Adrenal gland (tissue), 12 donors: ENCODE results near the gene ZNRF1. TPM values are rescaled to one million over a fixed set of nuclear protein-coding genes. Genes with fewer than 3 reads are reported as not detected.
"Not testable (repeated sequence)": the region's sequence is repeated elsewhere in the genome, so short reads cannot be mapped to it uniquely, and the experiment has no call there.

ENCODE experiments used
- DNase-seq, 7 donors: peaks; one replicate each; pipeline ENCODE4 v3.0.0-alpha.2; 2019 to 2020
- H3K27ac ChIP-seq, 5 donors: fragments of 200-600 bp; sonication (generic) in 4 of 5; 1 replicate in 3 of 5; 2 replicates in 2 of 5; pipeline versions ENCODE4 v1.5.1 to v1.8.0; 2016 to 2020; ENCODE audit warnings: mild to moderate bottlenecking in 1 of 5
- H3K27me3 ChIP-seq: fragments of 200-600 bp; 2 replicates; pipeline ENCODE4 v1.8.0; 2021
- H3K36me3 ChIP-seq, 2 donors: fragments of 200-600 bp; replicated peaks in 1 of 2; 1 replicate in 1 of 2; 2 replicates in 1 of 2; pipeline versions ENCODE4 v1.5.1 to v1.8.0; 2018 to 2022
- H3K4me1 ChIP-seq, 2 donors: fragments of 200-600 bp; replicated peaks in 1 of 2; 1 replicate in 1 of 2; 2 replicates in 1 of 2; pipeline versions ENCODE4 v1.5.1 to v1.8.0; 2018 to 2021
- H3K4me3 ChIP-seq, 4 donors: fragments of 200-600 bp; sonication (generic) in 3 of 4; one replicate each; pipeline ENCODE4 v1.5.1; 2016 to 2018
- H3K9me3 ChIP-seq, 3 donors: fragments of 200-600 bp; sonication (generic) in 1 of 3; replicated peaks in 1 of 3; 1 replicate in 2 of 3; 2 replicates in 1 of 3; pipeline versions ENCODE4 v1.5.1 to v1.8.0; 2016 to 2021
- POLR2A ChIP-seq, 2 donors: fragments of 450-650 bp; IDR thresholded peaks; one replicate each; pipeline ENCODE4 v1.6.1; 2017; ENCODE audit warnings: antibody characterized with exemption in 2 of 2, mild to moderate bottlenecking in 2 of 2, moderate library complexity in 1 of 2
- WGBS, 4 donors: extraction: QIAGEN DNeasy Blood & Tissue Kit in 2 of 4; methylation state at CpG; one replicate each; pipeline versions ENCODE4 v1.1.5 to v1.1.7; 2013 to 2017; 5-methylcytosine and 5-hydroxymethylcytosine counted together
- intact Hi-C, 2 donors: fragments of 100-400 bp; cut with DNase I; formaldehyde crosslinking; loops; one replicate each; pipeline versions ENCODE4 v1.14.1 to v1.15.0; 2022 to 2023
- polyA plus RNA-seq, 3 donors: library from polyadenylated mRNA; stranded (reverse); fragments of 200-250 nt in 2 of 3; fragments of 350-450 nt in 1 of 3; fragmentation: Illumina TruSeq in 1 of 3; extraction: RNeasy Lipid Tissue Mini Kit (QIAGEN cat#74804) in 1 of 3; gene quantifications; one replicate each; pipeline ENCODE4 v1.2.3, GENCODE V29; 2013 to 2014
- total RNA-seq, 9 donors: library from RNA; depleted of rRNA in 4 of 9; stranded (reverse); fragments of >200 nt in 4 of 9; fragments of 120-200 nt in 1 of 9; fragmentation: NEBNext Ultra II Directional in 1 of 9; extraction: Animal tissue kit (Norgen Biotek cat#: 25700) in 1 of 9; gene quantifications; one replicate each; pipeline versions ENCODE4 v1.1.0 to v1.2.4, GENCODE V29; 2013 to 2023
- TF ChIP-seq, protein P1 (sequence below), 6 experiments: fragments of 450-650 bp in 4 of 6; fragments of 200-600 bp in 2 of 6; sonication (generic) in 1 of 6; IDR thresholded peaks; 1 replicate in 5 of 6; 2 replicates in 1 of 6; pipeline versions ENCODE4 v1.5.1 to v1.8.0; 2016 to 2021; ENCODE audit warnings: antibody characterized with exemption in 6 of 6, mild to moderate bottlenecking in 2 of 6, moderate library complexity in 1 of 6
- donor health status: healthy with polysubstance abuse.
- donor health status: Bipolar disorder and iron deficiency.
- donor health status: DM: yes; HTN: yes; CAD: no.
- donor health status: DM: no; HTN: no; CAD: no.
- donor health status: DM: no; HTN: no; CAD: no.
- donor health status: DM: yes; HTN: yes; CAD: no.

The ZNRF1 gene
- total and polyA plus RNA-seq, 12 donors = 9.9 to 29.2 (median 25.4) TPM

GRCh38 chr16:75011634-75012307, 12.9 kb downstream of the ZNRF1 start:
- intact Hi-C loops = no loop called here
- TF ChIP-seq, protein P1, sequence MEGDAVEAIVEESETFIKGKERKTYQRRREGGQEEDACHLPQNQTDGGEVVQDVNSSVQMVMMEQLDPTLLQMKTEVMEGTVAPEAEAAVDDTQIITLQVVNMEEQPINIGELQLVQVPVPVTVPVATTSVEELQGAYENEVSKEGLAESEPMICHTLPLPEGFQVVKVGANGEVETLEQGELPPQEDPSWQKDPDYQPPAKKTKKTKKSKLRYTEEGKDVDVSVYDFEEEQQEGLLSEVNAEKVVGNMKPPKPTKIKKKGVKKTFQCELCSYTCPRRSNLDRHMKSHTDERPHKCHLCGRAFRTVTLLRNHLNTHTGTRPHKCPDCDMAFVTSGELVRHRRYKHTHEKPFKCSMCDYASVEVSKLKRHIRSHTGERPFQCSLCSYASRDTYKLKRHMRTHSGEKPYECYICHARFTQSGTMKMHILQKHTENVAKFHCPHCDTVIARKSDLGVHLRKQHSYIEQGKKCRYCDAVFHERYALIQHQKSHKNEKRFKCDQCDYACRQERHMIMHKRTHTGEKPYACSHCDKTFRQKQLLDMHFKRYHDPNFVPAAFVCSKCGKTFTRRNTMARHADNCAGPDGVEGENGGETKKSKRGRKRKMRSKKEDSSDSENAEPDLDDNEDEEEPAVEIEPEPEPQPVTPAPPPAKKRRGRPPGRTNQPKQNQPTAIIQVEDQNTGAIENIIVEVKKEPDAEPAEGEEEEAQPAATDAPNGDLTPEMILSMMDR (IDR thresholded peaks at IDR 0.05) = no peak
- TF ChIP-seq POLR2A (IDR thresholded peaks at IDR 0.05) = no peak
- Histone ChIP-seq H3K4me3 (no peak overlapping the region), H3K4me1 (peaks cover 21 to 30% of the 10 kb centered on the region in 2 donors), H3K27me3 (no peaks in the 10 kb centered on the region), H3K36me3 (no peaks in the 10 kb centered on the region), H3K9me3 (no peaks in the 10 kb centered on the region), H3K27ac (peak overlapping the region in 4 of 5 donors; percentile 68 to 85 (median 81))
- peak in 4 of 7 donors; percentile 50 to 63 (median 62) for DNase-seq
- 7 to 23% (median 17%) methylated on average over 3 of the region's 3 CpGs for WGBS, 4 donors

DNA sequence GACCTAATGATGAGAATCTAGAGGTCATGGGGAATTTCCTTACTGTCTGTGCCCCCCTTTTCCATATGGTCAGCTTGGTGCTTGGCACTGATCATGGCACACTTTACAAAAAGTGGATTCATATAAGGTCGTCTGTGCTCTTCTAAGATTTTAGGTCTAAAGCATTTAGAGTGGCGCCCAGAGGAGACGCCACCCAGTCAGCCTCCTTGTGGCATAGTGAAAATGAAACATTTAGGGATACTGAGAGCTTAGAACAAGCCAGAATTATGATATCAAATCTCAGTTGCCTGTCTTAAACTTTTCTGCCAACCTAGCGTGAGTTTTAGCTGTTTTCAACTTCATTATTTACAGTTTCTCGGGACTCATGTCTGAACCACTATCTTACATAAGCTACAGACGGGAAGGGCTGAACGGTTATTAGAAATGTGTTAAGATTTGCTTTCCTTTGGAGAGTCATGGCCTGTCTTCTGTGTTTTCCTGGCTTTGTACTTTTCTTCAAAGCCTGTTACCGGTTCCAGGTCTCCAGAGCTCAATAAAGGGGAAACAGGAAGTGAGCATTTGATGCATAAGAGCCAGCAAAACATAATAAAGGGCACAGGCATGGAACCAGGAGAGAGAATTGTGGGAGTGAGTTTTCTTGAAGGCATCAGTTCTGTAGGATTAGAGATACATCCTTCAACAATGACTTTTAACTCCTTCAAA, 13.7 kb downstream of the ZNRF1 start:
- intact Hi-C loops = no loop called here
- H3K27ac ChIP-seq = peak overlapping the region; percentile 32 to 85 (median 79)
- WGBS, 4 donors = 62 to 73% (median 68%) methylated on average over 8 of the region's 8 CpGs
- no peaks in the 10 kb centered on the region for H3K9me3 ChIP-seq
- no peak for TF ChIP-seq POLR2A (IDR thresholded peaks at IDR 0.05)
- TF ChIP-seq, protein P1 (IDR thresholded peaks at IDR 0.05) = no peak
- no peaks in the 10 kb centered on the region for H3K27me3 ChIP-seq
- no peak overlapping the region for H3K4me3 ChIP-seq
- no peaks in the 10 kb centered on the region for H3K36me3 ChIP-seq
- H3K4me1 ChIP-seq = peaks cover 21 to 37% of the 10 kb centered on the region in 2 donors
- no peak for DNase-seq

DNA sequence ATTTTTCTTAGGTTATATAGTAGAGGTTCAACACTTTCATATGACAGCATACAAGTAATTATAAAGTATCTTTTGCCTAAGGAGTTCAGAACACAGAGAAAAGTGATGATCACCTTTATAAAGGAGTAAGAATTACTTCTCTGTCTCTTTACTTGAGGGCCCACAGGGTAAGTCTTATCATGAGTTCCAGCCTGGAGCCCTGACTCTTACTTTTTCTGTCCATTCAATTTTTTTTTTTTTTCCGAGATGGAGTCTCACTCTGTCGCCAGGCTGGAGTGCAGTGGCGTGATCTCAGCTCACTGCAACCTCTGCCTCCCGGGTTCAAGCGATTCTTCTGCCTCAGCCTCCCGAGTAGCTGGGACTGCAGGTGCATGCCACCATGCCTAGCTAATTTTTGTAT, 14.3 kb downstream of the ZNRF1 start:
- intact Hi-C loops, H3K27me3 ChIP-seq, DNase-seq, H3K4me3 ChIP-seq, H3K36me3 ChIP-seq, H3K9me3 ChIP-seq: not testable (repeated sequence)
- 88 to 94% (median 91%) methylated on average over 6 of the region's 6 CpGs for WGBS, 4 donors
- Histone ChIP-seq H3K27ac (peak overlapping the region in 2 of 5 donors; percentile 83 to 85), H3K4me1 (peaks cover 21 to 42% of the 10 kb centered on the region in 2 donors)

GRCh38 chr16:75014318-75014717, 15.5 kb downstream of the ZNRF1 start:
- H3K36me3 ChIP-seq = no peaks in the 10 kb centered on the region
- H3K27me3 ChIP-seq = no peaks in the 10 kb centered on the region
- no peaks in the 10 kb centered on the region for H3K9me3 ChIP-seq
- 89 to 99% (median 96%) methylated on average over 2 of the region's 2 CpGs for WGBS, 4 donors
- TF ChIP-seq, protein P1 (IDR thresholded peaks at IDR 0.05) = no peak
- TF ChIP-seq POLR2A (IDR thresholded peaks at IDR 0.05) = no peak
- no peak for DNase-seq
- peaks cover 21 to 50% of the 10 kb centered on the region in 2 donors for H3K4me1 ChIP-seq
- H3K4me3 ChIP-seq = no peak overlapping the region
- intact Hi-C loops = no loop called here
- no peak overlapping the region for H3K27ac ChIP-seq

DNA sequence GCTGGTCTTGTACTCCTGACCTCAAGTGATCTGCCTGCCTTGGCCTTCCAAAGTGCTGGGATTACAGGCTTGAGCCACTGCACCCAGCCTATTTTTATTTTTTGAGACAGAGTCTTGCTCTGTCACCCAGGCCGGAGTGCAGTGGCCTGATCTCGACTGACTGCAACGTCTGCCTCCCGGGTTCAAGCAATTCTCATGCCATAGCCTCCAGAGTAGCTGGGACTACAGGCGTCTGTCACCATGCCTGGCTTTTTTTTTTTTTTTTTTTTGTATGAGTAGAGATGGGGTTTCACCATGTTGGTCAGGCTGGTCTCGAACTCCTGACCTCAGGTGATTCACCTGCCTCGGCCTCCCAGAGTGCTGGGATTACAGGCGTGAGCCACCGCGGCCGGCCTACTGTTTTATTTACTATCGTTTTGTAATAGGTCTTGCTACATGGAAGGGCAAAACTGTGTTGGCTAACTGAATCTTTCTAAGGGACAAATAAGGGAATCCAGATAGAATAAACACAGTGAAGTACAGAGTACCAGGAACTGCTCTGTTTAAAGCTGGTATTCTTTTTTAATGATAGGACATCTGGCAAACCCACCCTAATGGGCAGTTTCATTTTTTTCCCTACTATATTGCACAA, 17.7 kb downstream of the ZNRF1 start:
- intact Hi-C loops = not testable (repeated sequence)

More for the DNA sequence above, 17.7 kb downstream of the ZNRF1 start:
- not testable (repeated sequence) for H3K27ac ChIP-seq, H3K36me3 ChIP-seq, H3K9me3 ChIP-seq, H3K27me3 ChIP-seq, H3K4me3 ChIP-seq
- WGBS, 4 donors = 90 to 97% (median 94%) methylated on average over 12 of the region's 12 CpGs
- H3K4me1 ChIP-seq = peaks cover 13 to 43% of the 10 kb centered on the region in 2 donors
- peak in 1 of 7 donors; percentile 35 for DNase-seq
